ENCODE results near the gene IPMK. TPM values are rescaled to one million over a fixed set of nuclear protein-coding genes. Genes with fewer than 3 reads are reported as not detected.
"Not testable (repeated sequence)": the region's sequence is repeated elsewhere in the genome, so short reads cannot be mapped to it uniquely, and the experiment has no call there.

Gene IPMK
- total and polyA plus RNA-seq, 2 experiments from 2014 or later, result 5.5 to 17.8 TPM

GRCh38 chr10:58237014-58237834 lies 30.5 kb downstream of the IPMK start (continued):
- TF ChIP-seq, protein P1, sequence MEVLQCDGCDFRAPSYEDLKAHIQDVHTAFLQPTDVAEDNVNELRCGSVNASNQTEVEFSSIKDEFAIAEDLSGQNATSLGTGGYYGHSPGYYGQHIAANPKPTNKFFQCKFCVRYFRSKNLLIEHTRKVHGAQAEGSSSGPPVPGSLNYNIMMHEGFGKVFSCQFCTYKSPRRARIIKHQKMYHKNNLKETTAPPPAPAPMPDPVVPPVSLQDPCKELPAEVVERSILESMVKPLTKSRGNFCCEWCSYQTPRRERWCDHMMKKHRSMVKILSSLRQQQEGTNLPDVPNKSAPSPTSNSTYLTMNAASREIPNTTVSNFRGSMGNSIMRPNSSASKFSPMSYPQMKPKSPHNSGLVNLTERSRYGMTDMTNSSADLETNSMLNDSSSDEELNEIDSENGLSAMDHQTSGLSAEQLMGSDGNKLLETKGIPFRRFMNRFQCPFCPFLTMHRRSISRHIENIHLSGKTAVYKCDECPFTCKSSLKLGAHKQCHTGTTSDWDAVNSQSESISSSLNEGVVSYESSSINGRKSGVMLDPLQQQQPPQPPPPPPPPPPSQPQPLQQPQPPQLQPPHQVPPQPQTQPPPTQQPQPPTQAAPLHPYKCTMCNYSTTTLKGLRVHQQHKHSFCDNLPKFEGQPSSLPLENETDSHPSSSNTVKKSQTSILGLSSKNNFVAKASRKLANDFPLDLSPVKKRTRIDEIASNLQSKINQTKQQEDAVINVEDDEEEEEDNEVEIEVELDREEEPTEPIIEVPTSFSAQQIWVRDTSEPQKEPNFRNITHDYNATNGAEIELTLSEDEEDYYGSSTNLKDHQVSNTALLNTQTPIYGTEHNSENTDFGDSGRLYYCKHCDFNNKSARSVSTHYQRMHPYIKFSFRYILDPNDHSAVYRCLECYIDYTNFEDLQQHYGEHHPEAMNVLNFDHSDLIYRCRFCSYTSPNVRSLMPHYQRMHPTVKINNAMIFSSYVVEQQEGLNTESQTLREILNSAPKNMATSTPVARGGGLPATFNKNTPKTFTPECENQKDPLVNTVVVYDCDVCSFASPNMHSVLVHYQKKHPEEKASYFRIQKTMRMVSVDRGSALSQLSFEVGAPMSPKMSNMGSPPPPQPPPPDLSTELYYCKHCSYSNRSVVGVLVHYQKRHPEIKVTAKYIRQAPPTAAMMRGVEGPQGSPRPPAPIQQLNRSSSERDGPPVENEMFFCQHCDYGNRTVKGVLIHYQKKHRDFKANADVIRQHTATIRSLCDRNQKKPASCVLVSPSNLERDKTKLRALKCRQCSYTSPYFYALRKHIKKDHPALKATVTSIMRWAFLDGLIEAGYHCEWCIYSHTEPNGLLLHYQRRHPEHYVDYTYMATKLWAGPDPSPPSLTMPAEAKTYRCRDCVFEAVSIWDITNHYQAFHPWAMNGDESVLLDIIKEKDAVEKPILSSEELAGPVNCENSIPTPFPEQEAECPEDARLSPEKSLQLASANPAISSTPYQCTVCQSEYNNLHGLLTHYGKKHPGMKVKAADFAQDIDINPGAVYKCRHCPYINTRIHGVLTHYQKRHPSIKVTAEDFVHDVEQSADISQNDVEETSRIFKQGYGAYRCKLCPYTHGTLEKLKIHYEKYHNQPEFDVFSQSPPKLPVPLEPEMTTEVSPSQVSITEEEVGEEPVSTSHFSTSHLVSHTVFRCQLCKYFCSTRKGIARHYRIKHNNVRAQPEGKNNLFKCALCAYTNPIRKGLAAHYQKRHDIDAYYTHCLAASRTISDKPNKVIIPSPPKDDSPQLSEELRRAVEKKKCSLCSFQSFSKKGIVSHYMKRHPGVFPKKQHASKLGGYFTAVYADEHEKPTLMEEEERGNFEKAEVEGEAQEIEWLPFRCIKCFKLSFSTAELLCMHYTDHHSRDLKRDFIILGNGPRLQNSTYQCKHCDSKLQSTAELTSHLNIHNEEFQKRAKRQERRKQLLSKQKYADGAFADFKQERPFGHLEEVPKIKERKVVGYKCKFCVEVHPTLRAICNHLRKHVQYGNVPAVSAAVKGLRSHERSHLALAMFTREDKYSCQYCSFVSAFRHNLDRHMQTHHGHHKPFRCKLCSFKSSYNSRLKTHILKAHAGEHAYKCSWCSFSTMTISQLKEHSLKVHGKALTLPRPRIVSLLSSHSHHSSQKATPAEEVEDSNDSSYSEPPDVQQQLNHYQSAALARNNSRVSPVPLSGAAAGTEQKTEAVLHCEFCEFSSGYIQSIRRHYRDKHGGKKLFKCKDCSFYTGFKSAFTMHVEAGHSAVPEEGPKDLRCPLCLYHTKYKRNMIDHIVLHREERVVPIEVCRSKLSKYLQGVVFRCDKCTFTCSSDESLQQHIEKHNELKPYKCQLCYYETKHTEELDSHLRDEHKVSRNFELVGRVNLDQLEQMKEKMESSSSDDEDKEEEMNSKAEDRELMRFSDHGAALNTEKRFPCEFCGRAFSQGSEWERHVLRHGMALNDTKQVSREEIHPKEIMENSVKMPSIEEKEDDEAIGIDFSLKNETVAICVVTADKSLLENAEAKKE (CRISPR knock-in tag; IDR thresholded peaks at IDR 0.05), result no peak
- TF ChIP-seq, protein P2, sequence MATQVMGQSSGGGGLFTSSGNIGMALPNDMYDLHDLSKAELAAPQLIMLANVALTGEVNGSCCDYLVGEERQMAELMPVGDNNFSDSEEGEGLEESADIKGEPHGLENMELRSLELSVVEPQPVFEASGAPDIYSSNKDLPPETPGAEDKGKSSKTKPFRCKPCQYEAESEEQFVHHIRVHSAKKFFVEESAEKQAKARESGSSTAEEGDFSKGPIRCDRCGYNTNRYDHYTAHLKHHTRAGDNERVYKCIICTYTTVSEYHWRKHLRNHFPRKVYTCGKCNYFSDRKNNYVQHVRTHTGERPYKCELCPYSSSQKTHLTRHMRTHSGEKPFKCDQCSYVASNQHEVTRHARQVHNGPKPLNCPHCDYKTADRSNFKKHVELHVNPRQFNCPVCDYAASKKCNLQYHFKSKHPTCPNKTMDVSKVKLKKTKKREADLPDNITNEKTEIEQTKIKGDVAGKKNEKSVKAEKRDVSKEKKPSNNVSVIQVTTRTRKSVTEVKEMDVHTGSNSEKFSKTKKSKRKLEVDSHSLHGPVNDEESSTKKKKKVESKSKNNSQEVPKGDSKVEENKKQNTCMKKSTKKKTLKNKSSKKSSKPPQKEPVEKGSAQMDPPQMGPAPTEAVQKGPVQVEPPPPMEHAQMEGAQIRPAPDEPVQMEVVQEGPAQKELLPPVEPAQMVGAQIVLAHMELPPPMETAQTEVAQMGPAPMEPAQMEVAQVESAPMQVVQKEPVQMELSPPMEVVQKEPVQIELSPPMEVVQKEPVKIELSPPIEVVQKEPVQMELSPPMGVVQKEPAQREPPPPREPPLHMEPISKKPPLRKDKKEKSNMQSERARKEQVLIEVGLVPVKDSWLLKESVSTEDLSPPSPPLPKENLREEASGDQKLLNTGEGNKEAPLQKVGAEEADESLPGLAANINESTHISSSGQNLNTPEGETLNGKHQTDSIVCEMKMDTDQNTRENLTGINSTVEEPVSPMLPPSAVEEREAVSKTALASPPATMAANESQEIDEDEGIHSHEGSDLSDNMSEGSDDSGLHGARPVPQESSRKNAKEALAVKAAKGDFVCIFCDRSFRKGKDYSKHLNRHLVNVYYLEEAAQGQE (IDR thresholded peaks at IDR 0.05; ENCODE audit: unreplicated experiment), result no peak
- TF ChIP-seq EZH2phosphoT487 (IDR thresholded peaks at IDR 0.05; ENCODE audit: unreplicated experiment) (no peak), ZNF331 (CRISPR knock-in tag; IDR thresholded peaks at IDR 0.05; ENCODE audit: low read depth) (no peak)

GRCh38 chr10:58229856-58230255 lies 37.8 kb downstream of the IPMK start:
- H3K27ac Mint-ChIP-seq, result peak overlapping the region; percentile 62; the same call in 1 of the 2 replicates
- peaks cover 13% of the 10 kb centered on the region for H3K9me3 Mint-ChIP-seq
- H3K4me2 ChIP-seq; H3K36me3 ChIP-seq (ENCODE audit: insufficient read depth); H3K4me3 Mint-ChIP-seq; H2AFZ ChIP-seq; H3K4me1 Mint-ChIP-seq; H3K27me3 ChIP-seq (ENCODE audit: insufficient read depth); H3K27me3 Mint-ChIP-seq (ENCODE audit: insufficient read depth, low read depth, poor library complexity); H3K9me2 ChIP-seq (ENCODE audit: insufficient read depth); H4K20me1 ChIP-seq (replicated peaks; ENCODE audit: insufficient read depth); H3K27ac ChIP-seq (ENCODE audit: low read depth); H3K4me3 ChIP-seq; H3K4me1 ChIP-seq (ENCODE audit: insufficient read depth); H3F3A ChIP-seq (replicated peaks; ENCODE audit: low read depth): not testable (repeated sequence)
- DNase-seq (ENCODE audit: low spot score) (peak; percentile 54), ATAC-seq (peak; percentile 55; the same call in 2 of the 3 replicates)
- H3K36me3 Mint-ChIP-seq (ENCODE audit: low read depth), result peaks cover 58% of the 10 kb centered on the region
- peaks cover 26% of the 10 kb centered on the region for H3K79me2 ChIP-seq (replicated peaks; ENCODE audit: insufficient read depth)

Measured in GM23338 (cell line).